Panc1 (cell line): ENCODE results near the gene SEMA3B. TPM values are rescaled to one million over a fixed set of nuclear protein-coding genes. Genes with fewer than 3 reads are reported as not detected.

Experiments
- ATAC-seq: fragments of 200-7000 bp; cut with Tn5 transposase; 2 replicates; pipeline ENCODE4 v1.9.1; 2020; ENCODE audit warnings: mild to moderate bottlenecking, moderate library complexity
- BruUV-seq: library from RNA; stranded (reverse); fragments of 400-500 nt; replicated peaks from 2 replicates; lab custom pipeline; 2021; lab: Mats Ljungman, UMichigan
- CTCF ChIA-PET: fragments of 300-600 bp; sonication (Branson Sonifier 250); formaldehyde crosslinking; loops from one replicate; lab custom pipeline; 2022; ENCODE audit warnings: antibody characterized with exemption; lab: Charles Lee
- POLR2A ChIA-PET: fragments of 300-600 bp; sonication (Branson Sonifier 250); formaldehyde crosslinking; loops from one replicate; lab custom pipeline; 2022; ENCODE audit warnings: antibody characterized with exemption; lab: Charles Lee
- DNase-seq: peaks from one replicate; pipeline ENCODE4 v3.0.0-alpha.2; 2010; ENCODE audit warnings: low read depth, low spot score
- H3K27ac ChIP-seq: 2 replicates; pipeline ENCODE4 v1.5.1; 2011; ENCODE audit warnings: mild to moderate bottlenecking, low read length, inconsistent platforms
- H3K27me3 ChIP-seq: fragments of 200-500 bp; sonication (Bioruptor generic); 2 replicates; pipeline ENCODE4 v1.6.0; 2014; ENCODE audit warnings: low read length, inconsistent platforms; ENCODE audit not compliant: control insufficient read depth, insufficient read depth
- H3K36me3 ChIP-seq: fragments of 200-500 bp; sonication (Bioruptor generic); 2 replicates; pipeline ENCODE4 v1.5.1; 2014; ENCODE audit warnings: inconsistent platforms, mild to moderate bottlenecking, low read length, moderate library complexity; ENCODE audit not compliant: control insufficient read depth, insufficient read depth
- H3K4me1 ChIP-seq: 2 replicates; pipeline ENCODE4 v1.5.1; 2011; ENCODE audit warnings: inconsistent platforms, mild to moderate bottlenecking, low read length, moderate library complexity; ENCODE audit not compliant: control insufficient read depth, insufficient read depth
- H3K4me3 ChIP-seq, 2 experiments: 2 replicates each; pipeline ENCODE4 v1.5.1; 2011 to 2012; ENCODE audit warnings: low read depth in 2 of 2, low read length in 2 of 2, mild to moderate bottlenecking in 2 of 2, inconsistent platforms in 1 of 2, moderate library complexity in 1 of 2
- H3K9me3 ChIP-seq: fragments of 200-500 bp; sonication (Bioruptor generic); 2 replicates; pipeline ENCODE4 v1.5.1; 2014; ENCODE audit warnings: low read depth, mild to moderate bottlenecking, inconsistent platforms, low read length, moderate library complexity; ENCODE audit not compliant: control insufficient read depth, insufficient read depth
- CTCF ChIP-seq: fragments of 450-650 bp; IDR thresholded peaks from 2 replicates; pipeline ENCODE4 v1.5.1; 2017; ENCODE audit warnings: mild to moderate bottlenecking
- POLR2AphosphoS5 ChIP-seq: IDR thresholded peaks from 2 replicates; pipeline ENCODE4 v1.6.1; 2012; ENCODE audit warnings: mild to moderate bottlenecking, low read depth, low read length, moderate library complexity
- REST ChIP-seq, 2 experiments: IDR thresholded peaks; 2 replicates each; pipeline ENCODE4 v1.6.1; 2011 to 2012; ENCODE audit warnings: low read depth in 2 of 2, control low read depth in 1 of 2, low read length in 1 of 2, mild to moderate bottlenecking in 1 of 2, moderate library complexity in 1 of 2; ENCODE audit not compliant: insufficient read depth in 1 of 2
- SIN3A ChIP-seq: IDR thresholded peaks from 2 replicates; pipeline ENCODE4 v1.6.1; 2012; ENCODE audit warnings: low read depth, mild to moderate bottlenecking, low read length, moderate library complexity, borderline replicate concordance; ENCODE audit not compliant: insufficient read depth
- TCF7L2 ChIP-seq: IDR thresholded peaks from 2 replicates; pipeline ENCODE4 v1.6.1; 2011; ENCODE audit warnings: mild to moderate bottlenecking, low read depth, low read length, inconsistent platforms
- in situ Hi-C: cut with HindIII; loops from 2 replicates; pipeline ENCODE4 v1.10.0; 2016; ENCODE audit warnings: low sequenced_read_pairs, low pct_unique_long_range_greater_than_20kb
- intact Hi-C: fragments of 100-400 bp; cut with micrococcal nuclease; formaldehyde crosslinking; loops from one replicate; pipeline ENCODE4 v1.10.0; 2022; ENCODE audit not compliant: unreplicated experiment
- total RNA-seq: library from RNA; stranded (reverse); gene quantifications from one replicate; pipeline ENCODE4 v1.2.1, GENCODE V29; 2021; ENCODE audit not compliant: unreplicated experiment

The SEMA3B gene
- total RNA-seq, 1 experiment from 2014 or later = 1.4 TPM

GRCh38 chr3:50251220-50251619 is 17.7 kb upstream of the SEMA3B start:
- CTCF ChIA-PET = no interaction called here
- Histone ChIP-seq H3K9me3 (no peaks in the 10 kb centered on the region), H3K4me1 (peaks cover 19% of the 10 kb centered on the region), H3K27me3 (no peaks in the 10 kb centered on the region), H3K27ac (no peak overlapping the region), H3K4me3 (no peak overlapping the region), H3K36me3 (no peaks in the 10 kb centered on the region)
- ATAC-seq = no peak
- in situ Hi-C loops = no loop called here
- DNase-seq = no peak
- POLR2A ChIA-PET = no interaction called here
- BruUV-seq = no TSS peak
- TF ChIP-seq POLR2AphosphoS5 (no peak), CTCF (no peak), TCF7L2 (no peak), SIN3A (no peak), REST (IDR thresholded peaks at IDR 0.05; ENCODE audit: insufficient read depth in 1 of 2, low read depth in 2 of 2, low read length in 1 of 2) (no peak)
- intact Hi-C loops = no loop called here

GRCh38 chr3:50254577-50255250 is 14.2 kb upstream of the SEMA3B start:
- no TSS peak for BruUV-seq
- no peak for ATAC-seq
- Histone ChIP-seq H3K4me1 (no peaks in the 10 kb centered on the region; the same call in 1 of the 2 replicates), H3K27me3 (no peaks in the 10 kb centered on the region), H3K36me3 (no peaks in the 10 kb centered on the region), H3K27ac (no peak overlapping the region), H3K4me3 (no peak overlapping the region), H3K9me3 (no peaks in the 10 kb centered on the region)
- POLR2A ChIA-PET = no interaction called here
- in situ Hi-C loops = no loop called here
- no peak for DNase-seq
- CTCF ChIA-PET = interaction anchor here (0.6 kb wide), 1 partner anchor 307 kb away, joined by 8 read pairs; no protein-coding TSS in a partner anchor
- no peak for TF ChIP-seq POLR2AphosphoS5
- no peak for TF ChIP-seq REST (IDR thresholded peaks at IDR 0.05; ENCODE audit: insufficient read depth in 1 of 2, low read depth in 2 of 2, low read length in 1 of 2)
- TF ChIP-seq SIN3A = no peak
- TF ChIP-seq CTCF = no peak
- no peak for TF ChIP-seq TCF7L2
- intact Hi-C loops = no loop called here
